VCaP (cell line): ENCODE results near the gene RPTOR.

Source experiments
- H3K27ac ChIP-seq: fragments of 450-650 bp; 2 replicates; pipeline ENCODE4 v1.5.1; 2017
- TF ChIP-seq, protein P1 (sequence below): fragments of 450-650 bp; conservative IDR thresholded peaks from 2 replicates; pipeline ENCODE4 v1.5.1; 2017; ENCODE audit warnings: mild to moderate bottlenecking, moderate library complexity

The RPTOR gene

DNA sequence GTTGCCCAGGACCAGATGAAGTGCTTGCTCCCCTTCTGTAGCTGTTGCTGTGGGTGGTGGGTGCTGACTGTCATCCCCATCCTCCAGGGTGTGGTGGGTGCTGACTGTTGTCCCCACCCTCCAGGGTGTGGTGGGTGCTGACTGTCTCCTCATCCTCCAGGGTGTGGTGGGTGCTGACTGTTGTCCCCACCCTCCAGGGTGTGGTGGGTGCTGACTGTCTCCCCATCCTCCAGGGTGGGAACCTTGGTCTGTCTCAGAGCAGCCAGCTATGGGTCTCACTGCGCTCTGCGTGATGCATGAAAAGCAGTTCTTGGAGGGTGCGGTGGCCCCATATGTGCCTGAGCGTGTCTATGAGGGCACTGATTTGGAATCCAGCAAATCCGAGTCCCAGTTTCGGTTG is 163.8 kb downstream of the RPTOR start:
- TF ChIP-seq, protein P1, sequence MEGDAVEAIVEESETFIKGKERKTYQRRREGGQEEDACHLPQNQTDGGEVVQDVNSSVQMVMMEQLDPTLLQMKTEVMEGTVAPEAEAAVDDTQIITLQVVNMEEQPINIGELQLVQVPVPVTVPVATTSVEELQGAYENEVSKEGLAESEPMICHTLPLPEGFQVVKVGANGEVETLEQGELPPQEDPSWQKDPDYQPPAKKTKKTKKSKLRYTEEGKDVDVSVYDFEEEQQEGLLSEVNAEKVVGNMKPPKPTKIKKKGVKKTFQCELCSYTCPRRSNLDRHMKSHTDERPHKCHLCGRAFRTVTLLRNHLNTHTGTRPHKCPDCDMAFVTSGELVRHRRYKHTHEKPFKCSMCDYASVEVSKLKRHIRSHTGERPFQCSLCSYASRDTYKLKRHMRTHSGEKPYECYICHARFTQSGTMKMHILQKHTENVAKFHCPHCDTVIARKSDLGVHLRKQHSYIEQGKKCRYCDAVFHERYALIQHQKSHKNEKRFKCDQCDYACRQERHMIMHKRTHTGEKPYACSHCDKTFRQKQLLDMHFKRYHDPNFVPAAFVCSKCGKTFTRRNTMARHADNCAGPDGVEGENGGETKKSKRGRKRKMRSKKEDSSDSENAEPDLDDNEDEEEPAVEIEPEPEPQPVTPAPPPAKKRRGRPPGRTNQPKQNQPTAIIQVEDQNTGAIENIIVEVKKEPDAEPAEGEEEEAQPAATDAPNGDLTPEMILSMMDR = no peak
- H3K27ac ChIP-seq = no peak overlapping the region

DNA sequence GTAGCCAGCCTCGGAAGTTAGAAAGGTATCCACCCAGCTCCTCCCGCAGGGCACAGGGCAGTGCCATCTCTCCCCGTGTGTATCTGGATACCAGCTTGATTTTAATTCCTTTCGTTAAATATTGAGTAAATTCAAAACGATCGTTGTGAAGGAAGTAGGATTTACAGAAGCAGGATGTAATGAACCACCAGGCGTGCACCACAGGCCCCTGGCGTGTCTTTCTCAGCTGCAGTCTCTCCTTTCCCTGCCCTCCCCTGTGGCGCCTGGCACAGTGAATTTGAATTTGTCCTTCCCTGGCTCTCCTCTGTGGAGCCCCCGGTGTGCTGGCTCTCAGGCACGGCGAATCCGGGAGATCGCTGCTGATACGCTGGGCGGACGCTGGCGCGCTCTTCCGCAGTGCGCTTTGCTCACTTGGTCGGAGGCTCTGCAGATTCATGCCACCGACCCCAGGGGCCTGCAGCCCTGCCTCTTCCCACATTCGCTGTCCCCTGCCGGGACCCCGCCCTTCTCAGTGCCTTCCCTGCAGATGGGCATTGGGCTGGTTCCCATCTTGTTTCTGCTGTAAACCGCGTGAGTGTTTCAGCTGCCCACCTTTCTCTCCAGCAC is 164.6 kb downstream of the RPTOR start:
- TF ChIP-seq, protein P1 = no peak
- H3K27ac ChIP-seq = no peak overlapping the region

DNA sequence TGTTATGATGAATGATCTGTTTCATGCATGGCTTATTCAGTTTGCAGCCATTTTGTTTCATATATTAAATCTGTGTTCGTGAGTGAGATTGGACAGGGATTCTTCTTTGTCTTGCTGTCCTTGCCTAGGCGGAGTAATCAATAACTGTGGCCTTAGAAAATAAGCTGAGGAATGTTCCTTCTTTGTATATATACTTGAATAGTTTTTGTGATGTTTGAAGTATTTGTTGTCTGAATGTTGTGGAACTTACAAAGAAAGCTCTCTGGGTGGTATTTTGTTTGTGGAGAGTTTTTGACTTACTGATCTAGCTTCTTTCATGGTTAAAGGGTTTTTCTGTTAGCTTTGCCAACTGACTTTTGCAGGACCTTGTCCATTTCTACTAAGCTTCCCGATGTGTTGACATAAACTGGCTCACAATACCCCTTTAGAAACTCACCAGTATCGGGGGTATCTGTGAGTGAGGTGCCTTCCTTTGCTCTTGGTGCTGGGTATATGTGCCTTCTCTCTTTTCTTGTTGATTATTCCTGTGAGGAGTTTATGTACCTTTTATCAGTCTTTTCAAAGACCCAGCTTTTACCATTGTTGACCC is 166.2 kb downstream of the RPTOR start:
- TF ChIP-seq, protein P1 = no peak
- H3K27ac ChIP-seq = no peak overlapping the region

DNA sequence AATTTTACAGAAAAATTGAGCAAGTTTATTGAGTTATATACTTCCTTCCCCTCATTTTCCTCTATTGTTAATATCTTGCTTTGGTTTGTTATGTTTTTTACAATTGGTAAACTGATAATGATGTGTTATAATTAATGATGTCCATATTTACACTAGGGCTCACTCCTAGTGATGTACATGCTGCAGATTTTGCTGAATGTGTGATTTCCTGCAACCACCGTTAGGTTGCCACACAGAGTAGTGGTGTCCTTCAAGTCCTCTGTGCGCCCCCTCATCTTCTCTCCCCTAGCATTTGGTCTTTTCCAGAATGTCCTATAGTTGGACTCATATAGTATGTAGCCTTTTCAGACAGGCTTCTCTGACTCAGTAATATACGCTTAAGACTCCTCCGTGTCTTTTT is 167.5 kb downstream of the RPTOR start:
- TF ChIP-seq, protein P1 = no peak
- no peak overlapping the region for H3K27ac ChIP-seq

DNA sequence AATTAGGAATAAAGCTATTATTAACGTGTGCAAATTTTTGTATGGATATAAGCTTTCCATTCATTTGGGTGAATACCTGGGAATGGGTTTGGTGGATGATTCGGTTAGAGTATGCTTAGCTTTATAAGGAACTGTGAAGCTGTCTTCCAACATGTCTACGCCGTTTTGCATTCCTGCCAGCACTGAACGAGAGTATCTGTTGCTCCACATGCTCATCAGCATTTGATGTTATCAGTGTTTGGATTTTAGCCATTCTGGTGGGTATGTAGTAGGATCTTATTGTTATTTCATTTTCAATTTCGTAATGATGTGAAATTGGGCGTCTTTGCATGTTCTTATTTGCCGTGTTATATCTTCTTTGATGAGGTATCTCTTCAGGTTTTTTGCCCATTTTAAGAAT is 168.0 kb downstream of the RPTOR start:
- TF ChIP-seq, protein P1 = no peak

DNA sequence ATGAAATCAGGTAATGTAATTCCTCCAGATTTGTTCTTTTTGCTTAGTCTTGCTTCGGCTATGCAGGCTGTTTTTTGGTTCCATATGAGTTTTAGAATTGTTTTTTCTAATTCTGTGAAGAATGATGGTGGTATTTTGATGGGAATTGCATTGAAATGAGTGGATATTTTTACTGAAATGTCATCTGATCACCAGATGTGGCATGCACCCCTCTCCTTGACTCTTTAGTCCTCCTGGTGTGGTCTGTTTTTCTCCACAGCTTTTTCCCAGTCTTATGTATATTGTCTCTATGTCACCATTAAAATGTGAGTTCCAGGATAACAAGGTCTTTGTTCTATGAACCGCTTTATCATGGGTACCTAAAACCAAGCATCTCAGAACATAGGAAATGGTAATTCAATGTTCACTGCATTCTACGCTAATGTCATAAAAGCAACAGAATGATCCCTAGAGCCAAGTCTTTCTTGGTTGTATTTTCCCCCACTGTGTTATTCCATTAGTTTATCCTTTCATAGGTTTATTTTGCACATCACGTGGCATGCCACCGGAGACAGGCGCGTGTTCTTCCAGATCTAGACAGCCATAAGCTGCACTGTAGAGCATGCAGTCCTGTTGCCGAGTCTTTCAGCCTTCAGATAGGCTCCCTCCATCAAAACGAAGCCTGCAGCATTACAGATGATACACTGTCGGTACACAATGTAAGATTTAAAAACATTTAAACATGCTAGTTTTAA is 172.5 kb downstream of the RPTOR start:
- TF ChIP-seq, protein P1 = no peak
- peak overlapping the region; percentile 44 for H3K27ac ChIP-seq

More for the DNA sequence above, 168.0 kb downstream of the RPTOR start:
- H3K27ac ChIP-seq = no peak overlapping the region

DNA sequence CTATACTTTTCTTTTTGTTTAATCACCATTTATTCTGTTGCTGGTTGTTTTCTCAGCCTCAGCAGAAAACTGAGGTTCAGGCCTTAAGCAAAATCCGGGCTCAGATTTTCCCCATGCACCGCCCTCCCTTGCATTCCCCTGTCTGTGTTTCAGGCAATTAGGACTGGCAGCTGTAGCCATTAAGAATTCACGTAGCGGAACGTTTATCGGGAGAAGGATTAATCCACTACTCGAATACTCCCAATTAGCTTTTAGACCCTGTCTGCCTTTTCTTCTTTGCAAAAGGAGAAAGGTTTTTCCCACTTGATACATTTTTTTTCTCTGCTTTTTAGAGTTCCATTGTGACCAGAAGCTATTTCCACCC is 173.1 kb downstream of the RPTOR start:
- H3K27ac ChIP-seq = no peak overlapping the region
- TF ChIP-seq, protein P1 = no peak
